ENCODE results near the gene NTRK2.

DNA sequence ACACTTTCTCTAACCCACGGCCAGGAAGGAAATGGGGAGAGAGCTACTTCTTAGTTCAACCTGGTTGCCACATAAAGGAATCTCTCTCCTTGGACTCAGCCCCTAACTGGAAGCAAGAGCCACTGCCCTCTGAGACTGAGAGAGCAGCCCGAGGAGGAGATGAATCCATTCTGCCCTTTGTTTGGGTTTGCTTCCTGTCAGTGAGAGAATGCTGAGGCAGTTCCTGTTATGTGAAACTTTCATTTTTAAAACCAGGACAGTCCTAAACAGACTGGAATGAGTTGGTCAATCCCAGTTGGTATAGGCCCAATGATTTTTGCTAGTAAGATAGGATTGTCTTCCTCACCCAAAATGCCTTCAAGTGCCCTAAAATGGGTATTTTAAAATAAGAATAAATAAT is 205.1 kb downstream of the NTRK2 start:
- TF ChIP-seq, protein P1, sequence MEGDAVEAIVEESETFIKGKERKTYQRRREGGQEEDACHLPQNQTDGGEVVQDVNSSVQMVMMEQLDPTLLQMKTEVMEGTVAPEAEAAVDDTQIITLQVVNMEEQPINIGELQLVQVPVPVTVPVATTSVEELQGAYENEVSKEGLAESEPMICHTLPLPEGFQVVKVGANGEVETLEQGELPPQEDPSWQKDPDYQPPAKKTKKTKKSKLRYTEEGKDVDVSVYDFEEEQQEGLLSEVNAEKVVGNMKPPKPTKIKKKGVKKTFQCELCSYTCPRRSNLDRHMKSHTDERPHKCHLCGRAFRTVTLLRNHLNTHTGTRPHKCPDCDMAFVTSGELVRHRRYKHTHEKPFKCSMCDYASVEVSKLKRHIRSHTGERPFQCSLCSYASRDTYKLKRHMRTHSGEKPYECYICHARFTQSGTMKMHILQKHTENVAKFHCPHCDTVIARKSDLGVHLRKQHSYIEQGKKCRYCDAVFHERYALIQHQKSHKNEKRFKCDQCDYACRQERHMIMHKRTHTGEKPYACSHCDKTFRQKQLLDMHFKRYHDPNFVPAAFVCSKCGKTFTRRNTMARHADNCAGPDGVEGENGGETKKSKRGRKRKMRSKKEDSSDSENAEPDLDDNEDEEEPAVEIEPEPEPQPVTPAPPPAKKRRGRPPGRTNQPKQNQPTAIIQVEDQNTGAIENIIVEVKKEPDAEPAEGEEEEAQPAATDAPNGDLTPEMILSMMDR (IDR thresholded peaks at IDR 0.05): no peak
- no peak for TF ChIP-seq POLR2A (IDR thresholded peaks at IDR 0.05)
